Neural progenitor cell (in vitro differentiated cells): ENCODE measurements around the gene RTEL1.

Experiments
- CTCF ChIP-seq: fragments of 200-600 bp; sonication (generic); IDR thresholded peaks from 2 replicates; pipeline ENCODE4 v1.5.1; 2017; ENCODE audit warnings: antibody characterized with exemption, mild to moderate bottlenecking
- EZH2 ChIP-seq: fragments of 200-600 bp; sonication (generic); IDR thresholded peaks from 2 replicates; pipeline ENCODE4 v1.6.1; 2017; ENCODE audit warnings: antibody characterized with exemption, mild to moderate bottlenecking, moderate library complexity

DNA sequence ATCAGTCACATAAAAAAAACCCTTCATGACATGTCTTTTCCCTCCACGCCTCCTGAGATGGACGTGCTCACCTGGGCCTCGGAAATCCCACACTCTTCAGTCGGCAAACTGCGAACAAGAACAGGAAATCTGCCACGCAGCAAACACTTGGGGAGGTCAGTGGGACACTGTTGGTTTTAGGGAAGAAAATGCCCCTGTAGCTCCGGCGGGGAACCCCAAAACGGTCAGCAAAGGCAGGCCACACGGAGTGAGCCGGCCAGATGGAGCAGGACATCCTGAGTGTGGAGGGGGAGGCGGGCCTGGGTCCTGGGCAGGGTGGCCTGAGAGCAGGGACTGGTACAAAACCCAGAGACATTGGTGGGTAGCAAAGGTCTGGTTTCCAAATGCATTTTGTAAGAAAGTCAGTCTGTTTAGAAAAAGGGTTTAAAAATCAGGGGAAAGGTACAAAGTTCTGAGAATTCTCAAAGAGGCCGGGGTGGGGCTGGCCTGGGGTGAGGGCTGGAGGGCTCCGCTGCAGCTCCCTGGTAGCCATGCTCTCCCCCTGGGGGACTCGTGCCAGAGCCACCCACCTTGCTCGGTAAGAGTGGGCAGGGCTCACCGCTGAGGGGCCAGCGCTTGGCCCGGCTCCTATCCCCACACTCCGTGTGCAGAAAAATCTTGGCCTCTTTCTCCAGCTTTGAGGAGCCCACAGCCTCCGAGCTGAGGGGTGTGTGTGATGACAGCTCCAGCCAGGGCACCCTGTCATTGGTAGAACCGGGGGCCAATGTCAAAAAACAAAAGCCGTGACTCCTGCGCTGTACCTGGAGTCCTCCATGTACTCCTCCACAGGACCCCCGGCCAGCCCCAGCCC is 86.7 kb downstream of the RTEL1 start:
- TF ChIP-seq EZH2 (no peak), CTCF (no peak)
